Astrocyte (in vitro differentiated cells and primary cell): ENCODE measurements around the gene TDP1. TPM values are rescaled to one million over a fixed set of nuclear protein-coding genes. Genes with fewer than 3 reads are reported as not detected.

Source experiments
- DNase-seq: peaks from one replicate; pipeline ENCODE4 v3.0.0-alpha.2; 2010; ENCODE audit warnings: low read depth
- FAIRE-seq: peaks from 2 replicates; lab custom pipeline; 2011; peaks lifted over from hg19 to GRCh38; lab: Jason Lieb, UNC
- H2AFZ ChIP-seq: 2 replicates; pipeline ENCODE4 v1.6.0; 2012; ENCODE audit warnings: low read depth, low read length, inconsistent platforms
- H3K27ac ChIP-seq: 2 replicates; pipeline ENCODE4 v1.5.1; 2011; ENCODE audit warnings: low read depth, low read length, inconsistent platforms
- H3K27me3 ChIP-seq: 2 replicates; pipeline ENCODE4 v1.6.0; 2011; ENCODE audit warnings: low read length, inconsistent platforms; ENCODE audit not compliant: insufficient read depth
- H3K36me3 ChIP-seq: 2 replicates; pipeline ENCODE4 v1.5.1; 2011; ENCODE audit warnings: low read length, inconsistent platforms; ENCODE audit not compliant: insufficient read depth
- H3K4me1 ChIP-seq: 2 replicates; pipeline ENCODE4 v1.5.1; 2011; ENCODE audit warnings: low read length, inconsistent platforms; ENCODE audit not compliant: insufficient read depth
- H3K4me2 ChIP-seq: 2 replicates; pipeline ENCODE4 v1.6.0; 2012; ENCODE audit warnings: low read length, inconsistent platforms
- H3K4me3 ChIP-seq: 2 replicates; pipeline ENCODE4 v1.5.1; 2011; ENCODE audit warnings: low read depth, mild to moderate bottlenecking, low read length, inconsistent platforms; ENCODE audit not compliant: insufficient read depth
- H3K79me2 ChIP-seq: 2 replicates; pipeline ENCODE4 v1.6.0; 2012; ENCODE audit warnings: mild to moderate bottlenecking, low read length, inconsistent platforms; ENCODE audit not compliant: insufficient read depth
- H3K9ac ChIP-seq: 2 replicates; pipeline ENCODE4 v1.6.0; 2012; ENCODE audit warnings: mild to moderate bottlenecking, low read length, inconsistent platforms
- H3K9me3 ChIP-seq: 2 replicates; pipeline ENCODE4 v1.5.1; 2012; ENCODE audit warnings: low read depth, mild to moderate bottlenecking, low read length, inconsistent platforms; ENCODE audit not compliant: insufficient read depth
- H4K20me1 ChIP-seq: 2 replicates; pipeline ENCODE4 v1.6.0; 2012; ENCODE audit warnings: low read length, inconsistent platforms; ENCODE audit not compliant: insufficient read depth
- H3K27ac Mint-ChIP-seq: one replicate; pipeline ENCODE4 v1.8.0; 2021; ENCODE audit warnings: mild to moderate bottlenecking, mixed read lengths; ENCODE audit not compliant: unreplicated experiment
- H3K27me3 Mint-ChIP-seq: one replicate; pipeline ENCODE4 v1.8.0; 2021; ENCODE audit warnings: low read depth, mixed read lengths; ENCODE audit not compliant: unreplicated experiment
- H3K36me3 Mint-ChIP-seq: one replicate; pipeline ENCODE4 v1.8.0; 2021; ENCODE audit warnings: low read depth, mixed read lengths; ENCODE audit not compliant: unreplicated experiment
- H3K4me1 Mint-ChIP-seq: one replicate; pipeline ENCODE4 v1.8.0; 2021; ENCODE audit warnings: low read depth, mixed read lengths; ENCODE audit not compliant: unreplicated experiment
- H3K4me3 Mint-ChIP-seq: one replicate; pipeline ENCODE4 v1.8.0; 2021; ENCODE audit warnings: mild to moderate bottlenecking, moderate library complexity, mixed read lengths; ENCODE audit not compliant: unreplicated experiment
- H3K9me3 Mint-ChIP-seq: one replicate; pipeline ENCODE4 v1.8.0; 2021; ENCODE audit warnings: mild to moderate bottlenecking, mixed read lengths; ENCODE audit not compliant: unreplicated experiment
- EZH2 ChIP-seq: IDR thresholded peaks from 2 replicates; pipeline ENCODE4 v1.6.1; 2012; ENCODE audit warnings: mild to moderate bottlenecking, low read length, inconsistent platforms; ENCODE audit not compliant: insufficient read depth
- total RNA-seq: library from RNA; stranded (reverse); gene quantifications from 2 replicates; pipeline ENCODE4 v1.2.1, GENCODE V29; 2021
- TF ChIP-seq, protein P1 (sequence below): IDR thresholded peaks from 2 replicates; pipeline ENCODE4 v1.5.1; 2011; ENCODE audit warnings: low read depth, mild to moderate bottlenecking, inconsistent platforms, low read length, moderate library complexity; ENCODE audit not compliant: insufficient read depth

TDP1 gene
- total RNA-seq, 1 donor from 2014 or later, result 17.0 TPM

GRCh38 chr14:89956661-89957009 is 908 bp downstream of the TDP1 start:
- peak overlapping the region; percentile 91 for H3K4me2 ChIP-seq
- peak overlapping the region; percentile 61 for H2AFZ ChIP-seq
- peak overlapping the region; percentile 87 for H3K4me3 ChIP-seq
- no peak for FAIRE-seq
- peaks cover 10% of the 10 kb centered on the region for H3K36me3 ChIP-seq
- no peak for TF ChIP-seq EZH2
- TF ChIP-seq, protein P1, sequence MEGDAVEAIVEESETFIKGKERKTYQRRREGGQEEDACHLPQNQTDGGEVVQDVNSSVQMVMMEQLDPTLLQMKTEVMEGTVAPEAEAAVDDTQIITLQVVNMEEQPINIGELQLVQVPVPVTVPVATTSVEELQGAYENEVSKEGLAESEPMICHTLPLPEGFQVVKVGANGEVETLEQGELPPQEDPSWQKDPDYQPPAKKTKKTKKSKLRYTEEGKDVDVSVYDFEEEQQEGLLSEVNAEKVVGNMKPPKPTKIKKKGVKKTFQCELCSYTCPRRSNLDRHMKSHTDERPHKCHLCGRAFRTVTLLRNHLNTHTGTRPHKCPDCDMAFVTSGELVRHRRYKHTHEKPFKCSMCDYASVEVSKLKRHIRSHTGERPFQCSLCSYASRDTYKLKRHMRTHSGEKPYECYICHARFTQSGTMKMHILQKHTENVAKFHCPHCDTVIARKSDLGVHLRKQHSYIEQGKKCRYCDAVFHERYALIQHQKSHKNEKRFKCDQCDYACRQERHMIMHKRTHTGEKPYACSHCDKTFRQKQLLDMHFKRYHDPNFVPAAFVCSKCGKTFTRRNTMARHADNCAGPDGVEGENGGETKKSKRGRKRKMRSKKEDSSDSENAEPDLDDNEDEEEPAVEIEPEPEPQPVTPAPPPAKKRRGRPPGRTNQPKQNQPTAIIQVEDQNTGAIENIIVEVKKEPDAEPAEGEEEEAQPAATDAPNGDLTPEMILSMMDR, result no peak
- peak overlapping the region; percentile 97 for H3K9ac ChIP-seq
- H3K27ac Mint-ChIP-seq, result peak overlapping the region; percentile 95
- no peaks in the 10 kb centered on the region for H4K20me1 ChIP-seq
- H3K36me3 Mint-ChIP-seq, result peaks cover 3% of the 10 kb centered on the region
- peak overlapping the region; percentile 96 for H3K4me3 Mint-ChIP-seq
- peaks cover 16% of the 10 kb centered on the region for H3K4me1 Mint-ChIP-seq
- H3K27me3 ChIP-seq, result no peaks in the 10 kb centered on the region
- no peaks in the 10 kb centered on the region for H3K9me3 Mint-ChIP-seq
- peak overlapping the region; percentile 98 for H3K27ac ChIP-seq
- no peaks in the 10 kb centered on the region for H3K27me3 Mint-ChIP-seq
- no peaks in the 10 kb centered on the region for H3K9me3 ChIP-seq
- peaks cover 28% of the 10 kb centered on the region for H3K4me1 ChIP-seq
- peaks cover 52% of the 10 kb centered on the region for H3K79me2 ChIP-seq
- DNase-seq, result no peak

DNA sequence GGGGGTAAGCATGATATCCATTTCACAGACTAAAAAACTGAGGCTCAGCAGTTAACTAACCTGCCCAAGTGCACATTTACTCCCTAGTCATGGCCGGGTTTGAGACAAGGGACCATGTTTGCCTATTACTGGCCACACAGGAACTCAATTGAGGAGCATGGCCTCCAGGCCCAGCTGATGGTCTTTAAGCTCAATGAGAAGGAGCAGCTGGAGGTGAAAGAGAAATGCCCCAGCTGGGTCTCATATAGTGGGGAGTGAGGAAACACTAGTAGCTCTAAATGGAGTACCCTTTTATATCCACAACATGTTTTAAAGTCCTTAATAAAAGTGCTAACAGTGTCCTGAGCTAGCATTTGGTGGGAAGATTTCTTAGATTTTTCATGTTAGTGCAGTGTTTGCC is 1.6 kb downstream of the TDP1 start:
- Mint-ChIP-seq H3K27ac (peak overlapping the region; percentile 95), H3K4me1 (peaks cover 16% of the 10 kb centered on the region), H3K9me3 (no peaks in the 10 kb centered on the region), H3K4me3 (peak overlapping the region; percentile 96), H3K27me3 (no peaks in the 10 kb centered on the region), H3K36me3 (peaks cover 3% of the 10 kb centered on the region)
- Histone ChIP-seq H3K4me2 (peak overlapping the region; percentile 91), H3K27ac (peak overlapping the region; percentile 98), H3K9me3 (no peaks in the 10 kb centered on the region), H3K27me3 (no peaks in the 10 kb centered on the region), H2AFZ (no peak overlapping the region), H3K79me2 (peaks cover 59% of the 10 kb centered on the region), H3K9ac (peak overlapping the region; percentile 97), H3K4me1 (peaks cover 28% of the 10 kb centered on the region), H4K20me1 (peaks cover 2% of the 10 kb centered on the region), H3K4me3 (peak overlapping the region; percentile 87), H3K36me3 (peaks cover 10% of the 10 kb centered on the region)
- FAIRE-seq (no peak), DNase-seq (no peak)
- TF ChIP-seq, protein P1, result no peak
- no peak for TF ChIP-seq EZH2

DNA sequence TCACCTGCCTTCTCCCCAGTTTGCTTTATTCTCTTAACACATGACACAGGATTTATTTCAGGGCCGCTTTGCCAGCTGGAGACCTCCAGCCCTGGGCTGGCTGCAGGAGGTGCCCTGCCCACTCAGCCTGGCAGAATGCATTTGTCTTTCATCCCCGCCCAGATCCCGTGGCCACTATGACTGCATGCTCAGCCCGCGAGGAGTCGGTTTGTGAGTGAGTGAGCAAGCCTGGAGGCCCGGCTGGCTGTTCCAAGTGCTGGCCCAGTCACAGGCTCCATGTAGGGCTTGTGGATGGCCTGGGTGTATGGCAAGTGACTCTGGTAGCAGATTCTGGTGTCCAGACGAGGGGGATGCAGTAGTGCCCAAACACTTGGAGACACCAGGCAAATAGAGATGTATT is 2.1 kb downstream of the TDP1 start:
- Histone ChIP-seq H3K9ac (no peak overlapping the region), H3K27me3 (no peaks in the 10 kb centered on the region), H3K4me3 (no peak overlapping the region), H3K27ac (no peak overlapping the region), H3K79me2 (peaks cover 63% of the 10 kb centered on the region), H3K9me3 (no peaks in the 10 kb centered on the region), H3K4me1 (peaks cover 28% of the 10 kb centered on the region), H3K4me2 (peak overlapping the region; percentile 91), H2AFZ (no peak overlapping the region), H4K20me1 (peaks cover 6% of the 10 kb centered on the region), H3K36me3 (peaks cover 11% of the 10 kb centered on the region)
- H3K9me3 Mint-ChIP-seq, result no peaks in the 10 kb centered on the region
- DNase-seq (peak; percentile 18), FAIRE-seq (no peak)
- peaks cover 3% of the 10 kb centered on the region for H3K36me3 Mint-ChIP-seq
- peaks cover 16% of the 10 kb centered on the region for H3K4me1 Mint-ChIP-seq
- H3K27ac Mint-ChIP-seq, result peak overlapping the region; percentile 5
- TF ChIP-seq EZH2, result no peak
- TF ChIP-seq, protein P1, result no peak
- no peak overlapping the region for H3K4me3 Mint-ChIP-seq
- no peaks in the 10 kb centered on the region for H3K27me3 Mint-ChIP-seq
